ENCODE measurements around the gene TM9SF2. TPM values are rescaled to one million over a fixed set of nuclear protein-coding genes. Genes with fewer than 3 reads are reported as not detected.

TM9SF2 gene
- total RNA-seq, 1 experiment from 2014 or later: 84.0 TPM

- Mint-ChIP-seq H3K9me3 (peaks cover 16% of the 10 kb centered on the region), H3K27ac (no peak overlapping the region), H3K4me1 (peaks cover 7% of the 10 kb centered on the region), H3K27me3 (ENCODE audit: low read depth) (peaks cover 2% of the 10 kb centered on the region; the same call in 1 of the 2 replicates), H3K4me3 (no peak overlapping the region), H3K36me3 (peaks cover 12% of the 10 kb centered on the region)
- DNase-seq (ENCODE audit: low spot score) (no peak), ATAC-seq (no peak)
- CTCF ChIA-PET: interaction anchor here (1.8 kb wide), 1 partner anchor 28 kb away, joined by 5 read pairs; no protein-coding TSS in a partner anchor
- TF ChIP-seq E2F1 (CRISPR knock-in tag; IDR thresholded peaks at IDR 0.05) (no peak), MAX (CRISPR knock-in tag; IDR thresholded peaks at IDR 0.05) (no peak), ZNF416 (CRISPR knock-in tag; IDR thresholded peaks at IDR 0.05) (no peak)
- POLR2A ChIA-PET: interaction anchor here (1.0 kb wide), 1 partner anchor 26 kb away, joined by 4 read pairs; no protein-coding TSS in a partner anchor
These were observed 70.9 kb downstream of the TM9SF2 start for GRCh38 chr13:99572131-99572530.

- Mint-ChIP-seq H3K27ac (no peak overlapping the region), H3K4me1 (peaks cover 7% of the 10 kb centered on the region), H3K27me3 (ENCODE audit: low read depth) (peaks cover 2% of the 10 kb centered on the region; the same call in 1 of the 2 replicates), H3K9me3 (peaks cover 15% of the 10 kb centered on the region), H3K36me3 (peaks cover 12% of the 10 kb centered on the region), H3K4me3 (no peak overlapping the region)
- no peak for ATAC-seq
- no peak for TF ChIP-seq KAT7 (CRISPR knock-in tag; IDR thresholded peaks at IDR 0.05; ENCODE audit: borderline replicate concordance)
- no peak for TF ChIP-seq ZNF532 (CRISPR knock-in tag; IDR thresholded peaks at IDR 0.05; ENCODE audit: borderline replicate concordance)
- TF ChIP-seq NR3C1 (CRISPR knock-in tag; conservative IDR thresholded peaks at IDR 0.05; ENCODE audit: low read depth): no peak
- no peak for TF ChIP-seq OVOL2 (CRISPR knock-in tag; IDR thresholded peaks at IDR 0.05; ENCODE audit: borderline replicate concordance)
- POLR2A ChIA-PET: interaction anchor here (0.6 to 1.0 kb wide), 2 partner anchors 19 to 27 kb away, joined by 3 to 4 read pairs; no protein-coding TSS in a partner anchor
- CTCF ChIA-PET: interaction anchor here (1.8 kb wide), 1 partner anchor 28 kb away, joined by 5 read pairs; no protein-coding TSS in a partner anchor
- DNase-seq (ENCODE audit: low spot score): no peak
These were observed 71.6 kb downstream of the TM9SF2 start for GRCh38 chr13:99572921-99573320.

- POLR2A ChIA-PET: no interaction called here
- ATAC-seq (peak; percentile 90), DNase-seq (ENCODE audit: low spot score) (peak; percentile 43)
- Mint-ChIP-seq H3K4me3 (no peak overlapping the region), H3K9me3 (no peaks in the 10 kb centered on the region; the same call in 1 of the 2 replicates), H3K36me3 (no peaks in the 10 kb centered on the region), H3K4me1 (peaks cover 7% of the 10 kb centered on the region), H3K27me3 (ENCODE audit: low read depth) (no peaks in the 10 kb centered on the region), H3K27ac (no peak overlapping the region)
- TF ChIP-seq CREM (CRISPR knock-in tag; IDR thresholded peaks at IDR 0.05) (no peak), IRF2 (CRISPR knock-in tag; IDR thresholded peaks at IDR 0.05; ENCODE audit: borderline replicate concordance, low read depth) (no peak), KAT7 (CRISPR knock-in tag; IDR thresholded peaks at IDR 0.05; ENCODE audit: borderline replicate concordance) (no peak), HMGXB4 (CRISPR knock-in tag; IDR thresholded peaks at IDR 0.05) (no peak), NFATC4 (CRISPR knock-in tag; IDR thresholded peaks at IDR 0.05) (no peak), RELA (CRISPR knock-in tag; IDR thresholded peaks at IDR 0.05; ENCODE audit: borderline replicate concordance) (no peak), FOXP1 (CRISPR knock-in tag; IDR thresholded peaks at IDR 0.05; ENCODE audit: borderline replicate concordance) (no peak)
- CTCF ChIA-PET: interaction anchor here (0.7 kb wide), 1 partner anchor 138 kb away, joined by 5 read pairs; no protein-coding TSS in a partner anchor
These were observed 74.3 kb downstream of the TM9SF2 start for GRCh38 chr13:99575376-99576120.

Measured in WTC11 (cell line).